OCI-LY1 (cell line): ENCODE results near the gene TENM4.

Experiments used
- EZH2 ChIP-seq: fragments of 200-600 bp; sonication (generic), shearing (Covaris generic); IDR thresholded peaks from 2 replicates; pipeline ENCODE4 v1.8.0; 2017; ENCODE audit warnings: borderline replicate concordance, mixed run types, mild to moderate bottlenecking, antibody characterized with exemption, low read length, moderate library complexity, mixed read lengths
- TF ChIP-seq, protein P1 (sequence below): fragments of 200-600 bp; sonication (generic), shearing (Covaris generic); IDR thresholded peaks from 2 replicates; pipeline ENCODE4 v1.5.1; 2017; ENCODE audit warnings: mild to moderate bottlenecking, antibody characterized with exemption, low read length, moderate library complexity, mixed read lengths

DNA sequence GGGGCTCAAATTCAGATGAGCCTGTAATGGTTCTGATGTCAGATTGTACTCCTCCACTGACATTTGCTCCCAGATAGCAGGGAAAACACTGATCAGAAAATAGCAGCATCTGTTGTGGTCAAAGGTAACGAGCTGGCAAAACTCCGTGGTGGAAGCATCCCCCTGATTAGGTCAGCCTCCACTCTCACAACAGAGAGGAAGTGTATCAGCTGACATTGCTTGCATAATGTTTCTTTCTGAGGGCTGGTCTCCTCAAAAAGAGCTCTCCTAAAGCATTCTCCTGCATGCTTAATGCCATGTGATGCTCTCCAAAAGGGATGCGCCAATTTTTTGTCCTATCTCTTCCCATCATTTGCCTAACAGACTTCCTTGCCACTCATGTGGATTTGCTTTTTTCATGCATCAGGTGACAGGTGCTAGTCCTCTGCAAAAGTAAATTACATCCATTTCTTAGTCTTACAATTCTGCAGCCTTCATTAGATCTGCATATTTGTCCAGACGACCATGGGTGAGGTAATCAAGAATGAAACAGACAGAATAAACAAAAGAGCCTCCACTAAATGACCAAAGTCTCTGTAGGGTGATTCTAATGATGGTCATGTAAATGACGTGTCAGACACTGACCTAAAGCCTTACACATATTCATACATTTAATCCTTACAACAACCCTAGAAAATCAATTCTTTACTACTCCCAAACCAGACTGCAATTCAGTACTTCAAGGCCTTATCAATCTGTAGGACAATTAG lies 6.4 kb upstream of the TENM4 start:
- TF ChIP-seq, protein P1, sequence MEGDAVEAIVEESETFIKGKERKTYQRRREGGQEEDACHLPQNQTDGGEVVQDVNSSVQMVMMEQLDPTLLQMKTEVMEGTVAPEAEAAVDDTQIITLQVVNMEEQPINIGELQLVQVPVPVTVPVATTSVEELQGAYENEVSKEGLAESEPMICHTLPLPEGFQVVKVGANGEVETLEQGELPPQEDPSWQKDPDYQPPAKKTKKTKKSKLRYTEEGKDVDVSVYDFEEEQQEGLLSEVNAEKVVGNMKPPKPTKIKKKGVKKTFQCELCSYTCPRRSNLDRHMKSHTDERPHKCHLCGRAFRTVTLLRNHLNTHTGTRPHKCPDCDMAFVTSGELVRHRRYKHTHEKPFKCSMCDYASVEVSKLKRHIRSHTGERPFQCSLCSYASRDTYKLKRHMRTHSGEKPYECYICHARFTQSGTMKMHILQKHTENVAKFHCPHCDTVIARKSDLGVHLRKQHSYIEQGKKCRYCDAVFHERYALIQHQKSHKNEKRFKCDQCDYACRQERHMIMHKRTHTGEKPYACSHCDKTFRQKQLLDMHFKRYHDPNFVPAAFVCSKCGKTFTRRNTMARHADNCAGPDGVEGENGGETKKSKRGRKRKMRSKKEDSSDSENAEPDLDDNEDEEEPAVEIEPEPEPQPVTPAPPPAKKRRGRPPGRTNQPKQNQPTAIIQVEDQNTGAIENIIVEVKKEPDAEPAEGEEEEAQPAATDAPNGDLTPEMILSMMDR, result no peak
- TF ChIP-seq EZH2, result no peak
